ENCODE data around the gene FAM117B.

- TF ChIP-seq POLR2AphosphoS5 (IDR thresholded peaks at IDR 0.05; ENCODE audit: borderline replicate concordance, low read depth, low read length) (no peak), EZH2 (IDR thresholded peaks at IDR 0.05) (no peak)
Measured at GRCh38 chr2:202760848-202761247, 126.1 kb downstream of the FAM117B start.

Data from SK-N-MC (cell line).